ENCODE measurements around the gene COL5A1.
"Not testable (repeated sequence)": the region's sequence is repeated elsewhere in the genome, so short reads cannot be mapped to it uniquely, and the experiment has no call there.

Gene COL5A1

GRCh38 chr9:134709512-134710270 is 68.1 kb downstream of the COL5A1 start:
- DNase-seq (ENCODE audit: extremely low read depth, low read depth): no peak
- no peak for TF ChIP-seq CTCF (IDR thresholded peaks at IDR 0.05; ENCODE audit: low read depth, low read length)

- TF ChIP-seq CTCF (IDR thresholded peaks at IDR 0.05; ENCODE audit: low read depth, low read length): no peak
- DNase-seq (ENCODE audit: extremely low read depth, low read depth): no peak
Observed at GRCh38 chr9:134710271-134710540, 68.6 kb downstream of the COL5A1 start.

GRCh38 chr9:134710901-134711300 is 69.3 kb downstream of the COL5A1 start:
- no peak for TF ChIP-seq CTCF (IDR thresholded peaks at IDR 0.05; ENCODE audit: low read depth, low read length)
- DNase-seq (ENCODE audit: extremely low read depth, low read depth): no peak

- DNase-seq (ENCODE audit: extremely low read depth, low read depth): no peak
- no peak for TF ChIP-seq CTCF (IDR thresholded peaks at IDR 0.05; ENCODE audit: low read depth, low read length)
Observed at GRCh38 chr9:134712243-134712642, 70.6 kb downstream of the COL5A1 start.

- no peak for TF ChIP-seq CTCF (IDR thresholded peaks at IDR 0.05; ENCODE audit: low read depth, low read length)
- DNase-seq (ENCODE audit: extremely low read depth, low read depth): no peak
Observed at GRCh38 chr9:134712926-134713325, 71.3 kb downstream of the COL5A1 start.

- DNase-seq (ENCODE audit: extremely low read depth, low read depth): not testable (repeated sequence)
Observed at GRCh38 chr9:134715536-134715935, 73.9 kb downstream of the COL5A1 start.

- TF ChIP-seq CTCF (IDR thresholded peaks at IDR 0.05; ENCODE audit: low read depth, low read length): no peak
- no peak for DNase-seq (ENCODE audit: extremely low read depth, low read depth)
Observed at GRCh38 chr9:134716067-134716466, 74.5 kb downstream of the COL5A1 start.

GRCh38 chr9:134717056-134717455 is 75.5 kb downstream of the COL5A1 start:
- no peak for DNase-seq (ENCODE audit: extremely low read depth, low read depth)
- no peak for TF ChIP-seq CTCF (IDR thresholded peaks at IDR 0.05; ENCODE audit: low read depth, low read length)

Measured in AG09319 (cell line).